ENCODE measurements around the gene USP43.

DNA sequence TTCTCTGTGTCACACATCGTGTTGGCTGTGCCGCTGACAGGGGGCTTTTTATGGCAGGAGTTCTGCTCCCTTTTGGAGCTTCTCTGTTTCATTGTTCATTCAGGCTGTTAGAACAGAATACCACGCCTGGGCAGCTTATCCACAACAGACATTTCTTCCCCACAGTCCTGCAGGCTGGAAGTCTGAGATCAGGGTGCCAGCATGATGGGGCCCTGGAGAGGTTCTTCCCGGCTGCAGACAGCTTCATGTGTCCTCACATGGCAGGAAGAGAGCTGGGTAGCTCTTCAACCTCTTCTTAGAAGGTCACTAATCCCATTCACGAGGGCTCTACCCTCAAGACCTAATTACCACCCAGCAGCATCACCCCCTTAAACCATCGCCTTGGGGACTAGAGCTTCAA lies 81.0 kb downstream of the USP43 start:
- TF ChIP-seq, protein P1, sequence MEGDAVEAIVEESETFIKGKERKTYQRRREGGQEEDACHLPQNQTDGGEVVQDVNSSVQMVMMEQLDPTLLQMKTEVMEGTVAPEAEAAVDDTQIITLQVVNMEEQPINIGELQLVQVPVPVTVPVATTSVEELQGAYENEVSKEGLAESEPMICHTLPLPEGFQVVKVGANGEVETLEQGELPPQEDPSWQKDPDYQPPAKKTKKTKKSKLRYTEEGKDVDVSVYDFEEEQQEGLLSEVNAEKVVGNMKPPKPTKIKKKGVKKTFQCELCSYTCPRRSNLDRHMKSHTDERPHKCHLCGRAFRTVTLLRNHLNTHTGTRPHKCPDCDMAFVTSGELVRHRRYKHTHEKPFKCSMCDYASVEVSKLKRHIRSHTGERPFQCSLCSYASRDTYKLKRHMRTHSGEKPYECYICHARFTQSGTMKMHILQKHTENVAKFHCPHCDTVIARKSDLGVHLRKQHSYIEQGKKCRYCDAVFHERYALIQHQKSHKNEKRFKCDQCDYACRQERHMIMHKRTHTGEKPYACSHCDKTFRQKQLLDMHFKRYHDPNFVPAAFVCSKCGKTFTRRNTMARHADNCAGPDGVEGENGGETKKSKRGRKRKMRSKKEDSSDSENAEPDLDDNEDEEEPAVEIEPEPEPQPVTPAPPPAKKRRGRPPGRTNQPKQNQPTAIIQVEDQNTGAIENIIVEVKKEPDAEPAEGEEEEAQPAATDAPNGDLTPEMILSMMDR (tag by site-specific recombination; IDR thresholded peaks at IDR 0.05) = no peak
- TF ChIP-seq ZNF830 (tag by site-specific recombination; IDR thresholded peaks at IDR 0.05; ENCODE audit: low read depth) = no peak

Data from HEK293 (cell line).